ENCODE measurements around the gene NOS2.
"Not testable (repeated sequence)": the region's sequence is repeated elsewhere in the genome, so short reads cannot be mapped to it uniquely, and the experiment has no call there.

The NOS2 gene

GRCh38 chr17:27837769-27838168 is 37.4 kb upstream of the NOS2 start:
- H3K27ac ChIP-seq; DNase-seq (ENCODE audit: low spot score); H3K4me3 ChIP-seq: not testable (repeated sequence)

- H3K27ac ChIP-seq, result no peak overlapping the region
- no peak for DNase-seq (ENCODE audit: low spot score)
- no peak overlapping the region for H3K4me3 ChIP-seq
- TF ChIP-seq CTCF (IDR thresholded peaks at IDR 0.05), result no peak
These were observed 36.3 kb upstream of the NOS2 start for GRCh38 chr17:27836651-27837050.

GRCh38 chr17:27834571-27834970 is 34.2 kb upstream of the NOS2 start:
- TF ChIP-seq CTCF (IDR thresholded peaks at IDR 0.05), result no peak
- Histone ChIP-seq H3K27ac (no peak overlapping the region), H3K4me3 (no peak overlapping the region)
- no peak for DNase-seq (ENCODE audit: low spot score)

- DNase-seq (ENCODE audit: low spot score), result no peak
- H3K27ac ChIP-seq, result no peak overlapping the region
- no peak overlapping the region for H3K4me3 ChIP-seq
- no peak for TF ChIP-seq CTCF (IDR thresholded peaks at IDR 0.05)
These were observed 32.5 kb upstream of the NOS2 start for GRCh38 chr17:27832831-27833230.

- H3K27ac ChIP-seq; DNase-seq (ENCODE audit: low spot score): not testable (repeated sequence)
These were observed 29.6 kb upstream of the NOS2 start for GRCh38 chr17:27829888-27830287.

GRCh38 chr17:27829143-27829711 is 28.9 kb upstream of the NOS2 start:
- H3K4me3 ChIP-seq; DNase-seq (ENCODE audit: low spot score): not testable (repeated sequence)

More at GRCh38 chr17:27829888-27830287, 29.6 kb upstream of the NOS2 start:
- H3K4me3 ChIP-seq, result not testable (repeated sequence)

GRCh38 chr17:27825459-27825858 is 25.1 kb upstream of the NOS2 start:
- no peak for TF ChIP-seq CTCF (IDR thresholded peaks at IDR 0.05)
- Histone ChIP-seq H3K4me3 (no peak overlapping the region), H3K27ac (no peak overlapping the region)
- no peak for DNase-seq (ENCODE audit: low spot score)

More at GRCh38 chr17:27829143-27829711, 28.9 kb upstream of the NOS2 start:
- not testable (repeated sequence) for H3K27ac ChIP-seq

- TF ChIP-seq CTCF (IDR thresholded peaks at IDR 0.05), result no peak
- H3K27ac ChIP-seq, result no peak overlapping the region
- H3K4me3 ChIP-seq, result no peak overlapping the region
- DNase-seq (ENCODE audit: low spot score), result no peak
These were observed 24.4 kb upstream of the NOS2 start for GRCh38 chr17:27824745-27825144.

GRCh38 chr17:27824176-27824715 is 23.9 kb upstream of the NOS2 start:
- Histone ChIP-seq H3K4me3 (no peak overlapping the region), H3K27ac (no peak overlapping the region)
- TF ChIP-seq CTCF (IDR thresholded peaks at IDR 0.05), result no peak
- DNase-seq (ENCODE audit: low spot score), result no peak

GRCh38 chr17:27822108-27822507 is 21.8 kb upstream of the NOS2 start:
- H3K27ac ChIP-seq; H3K4me3 ChIP-seq; DNase-seq (ENCODE audit: low spot score): not testable (repeated sequence)
